ENCODE measurements around the gene SLC12A3.
"Not testable (repeated sequence)": the region's sequence is repeated elsewhere in the genome, so short reads cannot be mapped to it uniquely, and the experiment has no call there.

The SLC12A3 gene

GRCh38 chr16:56855201-56855600, 9.8 kb upstream of the SLC12A3 start:
- H3K4me1 ChIP-seq (ENCODE audit: insufficient read depth, low read length): peaks cover 12% of the 10 kb centered on the region; the same call in 1 of the 2 replicates

DNA sequence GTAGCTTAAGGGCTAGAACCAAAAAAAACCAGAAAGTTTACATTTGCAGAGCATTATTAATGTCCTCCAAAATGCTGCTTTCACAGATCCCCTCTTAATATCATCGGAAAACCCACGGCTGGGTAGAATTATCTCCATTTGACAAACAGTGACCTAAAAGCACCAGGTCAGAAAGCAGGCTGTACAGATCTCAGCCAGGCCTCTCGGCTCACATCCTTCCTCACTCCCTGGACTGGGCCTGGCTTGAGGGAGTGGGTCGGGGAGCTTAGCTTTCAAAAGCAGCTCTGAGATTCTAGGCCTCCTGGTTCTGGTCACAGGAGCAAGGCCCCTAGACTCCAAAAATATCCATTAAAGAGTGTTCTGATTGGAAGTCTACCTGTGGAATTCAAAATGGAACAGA, 9.1 kb upstream of the SLC12A3 start:
- Histone ChIP-seq H3K9me3 (ENCODE audit: control insufficient read depth, insufficient read depth, low read length) (no peaks in the 10 kb centered on the region), H3K36me3 (ENCODE audit: insufficient read depth, low read length) (no peaks in the 10 kb centered on the region), H3K9ac (ENCODE audit: low read depth, low read length) (no peak overlapping the region), H3K4me1 (ENCODE audit: insufficient read depth, low read length) (peaks cover 12% of the 10 kb centered on the region)

More at GRCh38 chr16:56855201-56855600, 9.8 kb upstream of the SLC12A3 start:
- no peak overlapping the region for H3K9ac ChIP-seq (ENCODE audit: low read depth, low read length)
- H3K36me3 ChIP-seq (ENCODE audit: insufficient read depth, low read length): no peaks in the 10 kb centered on the region
- H3K9me3 ChIP-seq (ENCODE audit: control insufficient read depth, insufficient read depth, low read length): no peaks in the 10 kb centered on the region

DNA sequence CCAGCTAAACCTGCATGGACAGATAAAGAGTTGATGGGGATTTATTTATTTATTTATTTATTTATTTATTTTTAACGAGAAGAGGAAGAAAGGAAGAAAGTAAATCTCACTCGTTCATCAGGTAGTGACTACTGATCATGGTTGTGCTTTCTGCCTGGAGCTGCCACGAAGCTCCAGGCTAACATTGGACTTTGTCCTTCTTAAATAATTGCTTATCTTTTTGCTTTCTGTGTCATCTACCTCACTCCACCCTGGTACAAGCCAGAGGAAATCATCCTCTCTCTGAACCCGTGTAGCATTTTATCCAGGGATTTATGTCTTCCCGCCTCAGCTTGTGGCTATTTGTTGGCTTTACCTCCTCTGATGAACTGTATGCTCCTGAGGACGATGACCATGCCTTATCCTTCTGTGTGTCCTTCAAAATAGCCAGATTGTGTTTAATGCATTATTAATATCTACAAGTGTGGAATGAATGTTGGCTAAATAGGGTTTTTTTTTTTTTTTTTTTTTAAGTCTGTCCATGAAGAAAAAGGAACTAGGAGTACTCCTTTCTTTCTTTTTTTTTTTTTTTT, 8.0 kb upstream of the SLC12A3 start:
- Histone ChIP-seq H3K9ac (ENCODE audit: low read depth, low read length) (no peak overlapping the region), H3K9me3 (ENCODE audit: control insufficient read depth, insufficient read depth, low read length) (no peaks in the 10 kb centered on the region), H3K36me3 (ENCODE audit: insufficient read depth, low read length) (no peaks in the 10 kb centered on the region), H3K4me1 (ENCODE audit: insufficient read depth, low read length) (peaks cover 10% of the 10 kb centered on the region)

GRCh38 chr16:56858374-56858773, 6.6 kb upstream of the SLC12A3 start:
- H3K36me3 ChIP-seq (ENCODE audit: insufficient read depth, low read length): no peaks in the 10 kb centered on the region
- no peak overlapping the region for H3K9ac ChIP-seq (ENCODE audit: low read depth, low read length)
- H3K9me3 ChIP-seq (ENCODE audit: control insufficient read depth, insufficient read depth, low read length): no peaks in the 10 kb centered on the region
- H3K4me1 ChIP-seq (ENCODE audit: insufficient read depth, low read length): peaks cover 7% of the 10 kb centered on the region

GRCh38 chr16:56859636-56860035, 5.4 kb upstream of the SLC12A3 start:
- Histone ChIP-seq H3K9me3 (ENCODE audit: control insufficient read depth, insufficient read depth, low read length) (no peaks in the 10 kb centered on the region), H3K36me3 (ENCODE audit: insufficient read depth, low read length) (no peaks in the 10 kb centered on the region), H3K9ac (ENCODE audit: low read depth, low read length) (no peak overlapping the region), H3K4me1 (ENCODE audit: insufficient read depth, low read length) (peaks cover 7% of the 10 kb centered on the region)

GRCh38 chr16:56860226-56861020, 4.6 kb upstream of the SLC12A3 start:
- Histone ChIP-seq H3K4me1 (ENCODE audit: insufficient read depth, low read length) (peaks cover 7% of the 10 kb centered on the region), H3K36me3 (ENCODE audit: insufficient read depth, low read length) (no peaks in the 10 kb centered on the region), H3K9me3 (ENCODE audit: control insufficient read depth, insufficient read depth, low read length) (no peaks in the 10 kb centered on the region), H3K9ac (ENCODE audit: low read depth, low read length) (no peak overlapping the region)

GRCh38 chr16:56861092-56861610, 3.9 kb upstream of the SLC12A3 start:
- H3K4me1 ChIP-seq (ENCODE audit: insufficient read depth, low read length): peaks cover 7% of the 10 kb centered on the region
- H3K9ac ChIP-seq (ENCODE audit: low read depth, low read length): no peak overlapping the region
- H3K36me3 ChIP-seq (ENCODE audit: insufficient read depth, low read length): no peaks in the 10 kb centered on the region
- H3K9me3 ChIP-seq (ENCODE audit: control insufficient read depth, insufficient read depth, low read length): no peaks in the 10 kb centered on the region

GRCh38 chr16:56861756-56862155, 3.3 kb upstream of the SLC12A3 start:
- H3K9ac ChIP-seq (ENCODE audit: low read depth, low read length): no peak overlapping the region
- H3K9me3 ChIP-seq (ENCODE audit: control insufficient read depth, insufficient read depth, low read length): no peaks in the 10 kb centered on the region
- H3K4me1 ChIP-seq (ENCODE audit: insufficient read depth, low read length): peaks cover 7% of the 10 kb centered on the region
- H3K36me3 ChIP-seq (ENCODE audit: insufficient read depth, low read length): no peaks in the 10 kb centered on the region

- H3K9ac ChIP-seq (ENCODE audit: low read depth, low read length): no peak overlapping the region
- peaks cover 7% of the 10 kb centered on the region for H3K4me1 ChIP-seq (ENCODE audit: insufficient read depth, low read length)
- H3K36me3 ChIP-seq (ENCODE audit: insufficient read depth, low read length): no peaks in the 10 kb centered on the region
- H3K9me3 ChIP-seq (ENCODE audit: control insufficient read depth, insufficient read depth, low read length): no peaks in the 10 kb centered on the region
Measured at GRCh38 chr16:56862776-56863175, 2.2 kb upstream of the SLC12A3 start.

- no peak overlapping the region for H3K9ac ChIP-seq (ENCODE audit: low read depth, low read length)
- H3K36me3 ChIP-seq (ENCODE audit: insufficient read depth, low read length): no peaks in the 10 kb centered on the region
- H3K9me3 ChIP-seq (ENCODE audit: control insufficient read depth, insufficient read depth, low read length): no peaks in the 10 kb centered on the region
- H3K4me1 ChIP-seq (ENCODE audit: insufficient read depth, low read length): peaks cover 7% of the 10 kb centered on the region
Measured at GRCh38 chr16:56865394-56866062, 521 bp downstream of the SLC12A3 start.

GRCh38 chr16:56866955-56867830, 2.2 kb downstream of the SLC12A3 start:
- H3K9ac ChIP-seq (ENCODE audit: low read depth, low read length): no peak overlapping the region
- no peaks in the 10 kb centered on the region for H3K9me3 ChIP-seq (ENCODE audit: control insufficient read depth, insufficient read depth, low read length)
- H3K4me1 ChIP-seq (ENCODE audit: insufficient read depth, low read length): no peaks in the 10 kb centered on the region
- H3K36me3 ChIP-seq (ENCODE audit: insufficient read depth, low read length): no peaks in the 10 kb centered on the region

DNA sequence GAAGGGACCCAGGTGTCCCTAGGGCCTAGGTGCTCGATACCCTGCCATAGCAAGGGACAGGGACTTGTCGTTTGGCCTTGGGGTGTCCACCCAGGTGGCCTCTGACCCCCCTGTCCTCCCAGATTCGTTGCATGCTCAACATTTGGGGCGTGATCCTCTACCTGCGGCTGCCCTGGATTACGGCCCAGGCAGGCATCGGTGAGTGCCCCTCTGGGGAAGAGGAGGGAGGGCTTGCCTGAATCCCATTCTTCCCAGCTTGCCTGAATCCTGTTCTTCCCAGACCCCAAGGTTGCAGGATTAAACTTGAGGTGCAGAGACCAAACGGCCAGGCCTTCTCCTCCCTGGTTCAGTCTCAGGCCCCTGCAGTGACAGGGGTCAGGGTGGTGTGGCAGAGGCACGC, 3.2 kb downstream of the SLC12A3 start:
- H3K9me3 ChIP-seq (ENCODE audit: control insufficient read depth, insufficient read depth, low read length): no peaks in the 10 kb centered on the region
- H3K4me1 ChIP-seq (ENCODE audit: insufficient read depth, low read length): no peaks in the 10 kb centered on the region
- H3K9ac ChIP-seq (ENCODE audit: low read depth, low read length): no peak overlapping the region
- no peaks in the 10 kb centered on the region for H3K36me3 ChIP-seq (ENCODE audit: insufficient read depth, low read length)

GRCh38 chr16:56868766-56869165, 3.8 kb downstream of the SLC12A3 start:
- not testable (repeated sequence) for H3K9ac ChIP-seq (ENCODE audit: low read depth, low read length); H3K4me1 ChIP-seq (ENCODE audit: insufficient read depth, low read length); H3K9me3 ChIP-seq (ENCODE audit: control insufficient read depth, insufficient read depth, low read length); H3K36me3 ChIP-seq (ENCODE audit: insufficient read depth, low read length)

All from ES-I3 (cell line).